H9 (cell line): Measurements from ENCODE around the gene PPOX. TPM values are rescaled to one million over a fixed set of nuclear protein-coding genes. Genes with fewer than 3 reads are reported as not detected.

ENCODE experiments used
- DNase-seq: peaks from one replicate; pipeline ENCODE4 v3.0.0-alpha.2; 2017
- H2AFZ ChIP-seq: one replicate; pipeline ENCODE4 v1.6.1; 2013; ENCODE audit warnings: mild to moderate bottlenecking, low read length, control low read depth, moderate library complexity
- H2AK5ac ChIP-seq: 2 replicates; pipeline ENCODE4 v1.6.1; 2013; ENCODE audit warnings: low read length, control low read depth, mixed read lengths; ENCODE audit not compliant: insufficient read length
- H2BK120ac ChIP-seq: one replicate; pipeline ENCODE4 v1.6.1; 2013; ENCODE audit warnings: low read depth, mild to moderate bottlenecking, low read length, control low read depth, inconsistent platforms; ENCODE audit not compliant: poor library complexity, severe bottlenecking
- H2BK12ac ChIP-seq: 2 replicates; pipeline ENCODE4 v1.6.1; 2013; ENCODE audit warnings: low read length, control low read depth, mixed read lengths, low read depth; ENCODE audit not compliant: insufficient read length
- H2BK15ac ChIP-seq: 2 replicates; pipeline ENCODE4 v1.6.1; 2013; ENCODE audit warnings: low read depth, low read length, control low read depth
- H2BK20ac ChIP-seq: one replicate; pipeline ENCODE4 v1.6.1; 2013; ENCODE audit warnings: low read depth, mild to moderate bottlenecking, low read length, control low read depth, inconsistent platforms; ENCODE audit not compliant: poor library complexity, severe bottlenecking
- H2BK5ac ChIP-seq: 2 replicates; pipeline ENCODE4 v1.6.1; 2013; ENCODE audit warnings: low read length, control low read depth, mixed read lengths; ENCODE audit not compliant: insufficient read length
- H3K14ac ChIP-seq: 2 replicates; pipeline ENCODE4 v1.6.1; 2013; ENCODE audit warnings: low read length, control low read depth; ENCODE audit not compliant: insufficient read depth
- H3K18ac ChIP-seq: 2 replicates; pipeline ENCODE4 v1.6.1; 2013; ENCODE audit warnings: low read depth, mild to moderate bottlenecking, mixed read lengths, low read length, control low read depth; ENCODE audit not compliant: insufficient read length
- H3K23ac ChIP-seq: 2 replicates; pipeline ENCODE4 v1.6.1; 2013; ENCODE audit warnings: low read length, control low read depth, mixed read lengths, low read depth; ENCODE audit not compliant: insufficient read length
- H3K23me2 ChIP-seq: 2 replicates; pipeline ENCODE4 v1.6.1; 2013; ENCODE audit warnings: low read depth, mild to moderate bottlenecking, mixed read lengths, low read length, control low read depth; ENCODE audit not compliant: insufficient read length, poor library complexity, severe bottlenecking
- H3K27ac ChIP-seq: 2 replicates; pipeline ENCODE4 v1.5.1; 2013; ENCODE audit warnings: low read length, control low read depth, mixed read lengths, low read depth; ENCODE audit not compliant: insufficient read length
- H3K27me3 ChIP-seq: 2 replicates; pipeline ENCODE4 v1.6.1; 2013; ENCODE audit warnings: low read length, control low read depth, inconsistent platforms; ENCODE audit not compliant: insufficient read depth
- H3K4ac ChIP-seq: 2 replicates; pipeline ENCODE4 v1.6.1; 2013; ENCODE audit warnings: low read depth, mild to moderate bottlenecking, control low read depth, inconsistent platforms, low read length, moderate library complexity
- H3K4me1 ChIP-seq: 2 replicates; pipeline ENCODE4 v1.6.1; 2013; ENCODE audit warnings: low read length, control low read depth, inconsistent platforms; ENCODE audit not compliant: insufficient read depth
- H3K4me2 ChIP-seq: 2 replicates; pipeline ENCODE4 v1.6.1; 2013; ENCODE audit warnings: low read length, control low read depth, mixed read lengths; ENCODE audit not compliant: insufficient read length, insufficient read depth
- H3K56ac ChIP-seq: 2 replicates; pipeline ENCODE4 v1.6.1; 2013; ENCODE audit warnings: low read depth, mild to moderate bottlenecking, mixed read lengths, low read length, control low read depth; ENCODE audit not compliant: insufficient read length
- H3K79me1 ChIP-seq: 2 replicates; pipeline ENCODE4 v1.6.1; 2013; ENCODE audit warnings: low read depth, mild to moderate bottlenecking, moderate library complexity, low read length, control low read depth, inconsistent platforms; ENCODE audit not compliant: insufficient read depth, poor library complexity, severe bottlenecking
- H3K79me2 ChIP-seq: 2 replicates; pipeline ENCODE4 v1.6.1; 2013; ENCODE audit warnings: low read length, control low read depth, inconsistent platforms; ENCODE audit not compliant: insufficient read depth
- H3K9ac ChIP-seq: 2 replicates; pipeline ENCODE4 v1.6.1; 2013; ENCODE audit warnings: low read length, control low read depth, mixed read lengths; ENCODE audit not compliant: insufficient read length; ENCODE audit errors: extremely low read depth
- H3K9me3 ChIP-seq: one replicate; pipeline ENCODE4 v1.6.1; 2013; ENCODE audit warnings: low read depth, low read length, inconsistent platforms; ENCODE audit not compliant: control insufficient read depth
- H3T11ph ChIP-seq: one replicate; pipeline ENCODE4 v1.6.1; 2013; ENCODE audit warnings: mild to moderate bottlenecking, low read length, control low read depth, inconsistent platforms
- H4K20me1 ChIP-seq: one replicate; pipeline ENCODE4 v1.6.1; 2013; ENCODE audit not compliant: control insufficient read depth, insufficient read length, insufficient read depth
- H4K5ac ChIP-seq: 2 replicates; pipeline ENCODE4 v1.6.1; 2013; ENCODE audit warnings: low read depth, mild to moderate bottlenecking, mixed read lengths, low read length, control low read depth; ENCODE audit not compliant: insufficient read length
- H4K8ac ChIP-seq: replicated peaks from 2 replicates; pipeline ENCODE4 v1.6.1; 2013; ENCODE audit warnings: low read length, control low read depth, mixed read lengths, low read depth; ENCODE audit not compliant: insufficient read length
- H4K91ac ChIP-seq: 2 replicates; pipeline ENCODE4 v1.6.1; 2013; ENCODE audit warnings: low read depth, mild to moderate bottlenecking, moderate library complexity, mixed read lengths, low read length, control low read depth; ENCODE audit not compliant: insufficient read length
- H3K27ac Mint-ChIP-seq, 3 experiments: 2 replicates in 2 of 3; 3 replicates in 1 of 3; pipeline ENCODE4 v1.8.0; 2020 to 2021; ENCODE audit warnings: mixed read lengths in 3 of 3, mild to moderate bottlenecking in 1 of 3, moderate library complexity in 1 of 3
- H3K27me3 Mint-ChIP-seq: 2 replicates; pipeline ENCODE4 v1.8.0; 2021; ENCODE audit warnings: low read depth, mild to moderate bottlenecking, moderate library complexity, mixed read lengths
- H3K36me3 Mint-ChIP-seq, 3 experiments: 2 replicates in 2 of 3; 3 replicates in 1 of 3; pipeline ENCODE4 v1.8.0; 2020 to 2021; ENCODE audit warnings: low read depth in 3 of 3, mixed read lengths in 3 of 3; ENCODE audit not compliant: insufficient read depth in 1 of 3
- H3K4me1 Mint-ChIP-seq, 2 experiments: 2 replicates each; pipeline ENCODE4 v1.8.0; 2020; ENCODE audit warnings: mixed read lengths in 2 of 2
- H3K4me3 Mint-ChIP-seq, 2 experiments: 2 replicates in 1 of 2; 3 replicates in 1 of 2; pipeline ENCODE4 v1.8.0; 2020 to 2021; ENCODE audit warnings: mild to moderate bottlenecking in 2 of 2, mixed read lengths in 2 of 2, moderate library complexity in 1 of 2
- H3K9me3 Mint-ChIP-seq, 2 experiments: 2 replicates in 1 of 2; 3 replicates in 1 of 2; pipeline ENCODE4 v1.8.0; 2020; ENCODE audit warnings: mild to moderate bottlenecking in 2 of 2, mixed read lengths in 2 of 2, moderate library complexity in 1 of 2
- WGBS: extraction: QIAGEN DNeasy Blood & Tissue Kit; methylation state at CpG from one replicate; pipeline ENCODE4 v1.1.7; 2013; ENCODE audit warnings: missing lambda C conversion rate, low lambda C conversion rate, mixed read lengths; ENCODE audit not compliant: insufficient read length; ENCODE audit errors: extremely low coverage; 5-methylcytosine and 5-hydroxymethylcytosine counted together
- total RNA-seq: library from RNA; stranded (reverse); gene quantifications from 2 replicates; pipeline ENCODE4 v1.2.1, GENCODE V29; 2021
- TF ChIP-seq, protein P1 (sequence below): fragments of 200-600 bp; sonication (generic); conservative IDR thresholded peaks from 3 replicates; pipeline ENCODE4 v1.8.0; 2021; ENCODE audit warnings: antibody characterized with exemption, mild to moderate bottlenecking

Gene PPOX
- total RNA-seq, 1 experiment from 2014 or later: 39.8 TPM

DNA sequence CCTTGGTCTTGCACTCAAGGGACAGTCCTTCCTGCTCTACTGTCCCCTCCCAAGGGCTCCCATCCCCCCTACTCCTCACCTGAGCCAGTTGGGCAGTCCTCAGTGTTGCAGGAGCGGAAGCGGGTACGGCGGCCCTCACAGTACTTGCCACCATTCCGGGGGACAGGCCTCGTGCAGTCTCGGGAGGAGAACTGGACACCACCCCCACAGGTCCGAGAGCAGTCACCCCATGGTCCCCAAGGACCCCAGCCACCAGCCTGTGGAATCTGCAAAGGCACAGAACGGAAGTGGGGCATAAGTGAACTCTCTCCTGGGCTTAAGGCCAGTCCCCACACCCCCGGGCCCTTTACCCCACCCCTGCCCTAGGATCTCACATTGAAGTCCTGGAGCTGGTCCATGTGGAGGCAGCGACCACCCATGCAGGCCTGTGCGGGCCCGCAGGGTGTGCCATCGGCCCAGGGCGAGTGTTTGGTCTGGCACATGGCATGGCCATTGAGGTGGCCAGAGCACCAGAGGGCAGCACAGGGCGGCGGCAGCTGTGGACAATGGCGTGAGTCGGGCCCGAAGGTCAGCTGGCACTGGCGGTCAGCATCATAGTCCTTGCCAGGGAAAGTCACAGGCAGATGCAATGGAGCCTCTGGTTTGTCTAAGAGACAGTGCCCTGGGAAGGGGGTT lies 27.5 kb downstream of the PPOX start:
- no peak overlapping the region for H3K27ac ChIP-seq
- DNase-seq: no peak
- H3K79me1 ChIP-seq: no peaks in the 10 kb centered on the region
- WGBS: no CpG with 5 or more reads among the region's 21 CpGs
- H4K91ac ChIP-seq: no peak overlapping the region
- H3K18ac ChIP-seq: no peak overlapping the region
- Mint-ChIP-seq H3K36me3 (peaks cover 0 to 29% (median 16%) of the 10 kb centered on the region in 3 experiments; a peak in 4 of 7 replicates), H3K9me3 (no peaks in the 10 kb centered on the region), H3K27me3 (no peaks in the 10 kb centered on the region), H3K4me1 (peaks cover 28 to 33% of the 10 kb centered on the region in 2 experiments), H3K4me3 (no peak overlapping the region), H3K27ac (peak overlapping the region in 1 of 3 experiments; percentile 31; a peak in 2 of 7 replicates)
- no peak overlapping the region for H2BK20ac ChIP-seq
- H3K4me1 ChIP-seq: peaks cover 6% of the 10 kb centered on the region; the same call in 1 of the 2 replicates
- H2BK120ac ChIP-seq: no peak overlapping the region
- no peak overlapping the region for H3K4ac ChIP-seq
- H3K27me3 ChIP-seq: no peaks in the 10 kb centered on the region
- H2BK5ac ChIP-seq: no peak overlapping the region
- TF ChIP-seq, protein P1, sequence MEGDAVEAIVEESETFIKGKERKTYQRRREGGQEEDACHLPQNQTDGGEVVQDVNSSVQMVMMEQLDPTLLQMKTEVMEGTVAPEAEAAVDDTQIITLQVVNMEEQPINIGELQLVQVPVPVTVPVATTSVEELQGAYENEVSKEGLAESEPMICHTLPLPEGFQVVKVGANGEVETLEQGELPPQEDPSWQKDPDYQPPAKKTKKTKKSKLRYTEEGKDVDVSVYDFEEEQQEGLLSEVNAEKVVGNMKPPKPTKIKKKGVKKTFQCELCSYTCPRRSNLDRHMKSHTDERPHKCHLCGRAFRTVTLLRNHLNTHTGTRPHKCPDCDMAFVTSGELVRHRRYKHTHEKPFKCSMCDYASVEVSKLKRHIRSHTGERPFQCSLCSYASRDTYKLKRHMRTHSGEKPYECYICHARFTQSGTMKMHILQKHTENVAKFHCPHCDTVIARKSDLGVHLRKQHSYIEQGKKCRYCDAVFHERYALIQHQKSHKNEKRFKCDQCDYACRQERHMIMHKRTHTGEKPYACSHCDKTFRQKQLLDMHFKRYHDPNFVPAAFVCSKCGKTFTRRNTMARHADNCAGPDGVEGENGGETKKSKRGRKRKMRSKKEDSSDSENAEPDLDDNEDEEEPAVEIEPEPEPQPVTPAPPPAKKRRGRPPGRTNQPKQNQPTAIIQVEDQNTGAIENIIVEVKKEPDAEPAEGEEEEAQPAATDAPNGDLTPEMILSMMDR: no peak
- H3K4me2 ChIP-seq: no peak overlapping the region
- H3T11ph ChIP-seq: no peak overlapping the region
- H2BK15ac ChIP-seq: no peak overlapping the region
- H3K79me2 ChIP-seq: no peaks in the 10 kb centered on the region
- H3K9me3 ChIP-seq: no peaks in the 10 kb centered on the region
- H3K9ac ChIP-seq: no peak overlapping the region
- no peak overlapping the region for H2AK5ac ChIP-seq
- H3K56ac ChIP-seq: no peak overlapping the region
- peaks cover 4% of the 10 kb centered on the region for H3K23me2 ChIP-seq
- no peak overlapping the region for H4K5ac ChIP-seq
- H2AFZ ChIP-seq: no peak overlapping the region
- H3K23ac ChIP-seq: no peak overlapping the region
- H4K8ac ChIP-seq: no peak overlapping the region
- H2BK12ac ChIP-seq: no peak overlapping the region
- H4K20me1 ChIP-seq: no peaks in the 10 kb centered on the region
- H3K14ac ChIP-seq: no peak overlapping the region
